ENCODE results near the gene HINFP.

Gene HINFP

GRCh38 chr11:119121008-119121810 lies at the start of gene HINFP:
Gene HINFP (plus strand): TSS chr11:119121580. CDS start chr11:119126945, 5,365 bp downstream.
- peak; percentile 43 for FAIRE-seq

DNA sequence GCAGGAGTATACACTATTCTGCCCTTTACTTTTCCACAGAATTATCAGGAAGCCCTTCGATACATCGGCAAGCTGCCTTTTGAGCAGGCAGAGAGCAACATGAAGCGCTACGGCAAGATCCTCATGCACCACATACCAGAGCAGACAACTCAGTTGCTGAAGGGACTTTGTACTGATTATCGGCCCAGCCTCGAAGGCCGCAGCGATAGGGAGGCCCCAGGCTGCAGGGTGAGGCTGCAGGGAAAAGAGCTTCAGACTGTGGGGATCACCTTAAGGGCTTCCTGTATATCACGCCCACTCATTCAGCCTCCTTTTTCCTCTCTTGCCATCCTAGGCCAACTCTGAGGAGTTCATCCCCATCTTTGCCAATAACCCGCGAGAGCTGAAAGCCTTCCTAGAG lies 43.5 kb upstream of the HINFP start:
- FAIRE-seq: no peak

- FAIRE-seq: no peak
These were observed 42.5 kb upstream of the HINFP start for GRCh38 chr11:119078675-119079420.

GRCh38 chr11:119081682-119082260 lies 39.6 kb upstream of the HINFP start:
- no peak for FAIRE-seq

GRCh38 chr11:119084663-119085436 lies 36.5 kb upstream of the HINFP start, which contains the start of gene HMBS:
Gene HMBS (plus strand): TSS chr11:119084881. CDS start chr11:119085034, 153 bp downstream.
- no peak for FAIRE-seq

DNA sequence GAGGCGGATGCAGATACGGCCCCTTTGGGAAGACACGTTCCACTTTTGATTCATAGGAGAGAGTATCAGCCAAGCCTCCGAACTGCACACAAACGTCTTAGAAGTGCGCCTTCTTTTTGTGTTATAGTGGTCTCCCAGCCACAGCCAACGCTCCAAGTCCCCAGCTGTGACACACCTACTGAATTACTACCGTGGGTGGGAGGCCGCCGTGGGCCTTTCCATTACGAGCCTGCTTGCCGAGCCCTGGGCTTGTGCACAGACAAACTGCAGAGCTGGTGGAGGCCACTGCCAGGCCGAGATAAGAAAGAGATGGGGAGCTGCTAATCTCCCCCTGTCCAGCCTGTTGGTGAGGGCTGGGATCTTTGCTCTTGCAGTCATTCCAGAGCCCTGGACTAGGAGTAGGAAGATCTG lies 35.9 kb upstream of the HINFP start:
- no peak for FAIRE-seq

GRCh38 chr11:119087123-119087522 lies 34.3 kb upstream of the HINFP start:
- FAIRE-seq: no peak

GRCh38 chr11:119087747-119088241 lies 33.6 kb upstream of the HINFP start:
- no peak for FAIRE-seq

GRCh38 chr11:119088406-119088805 lies 33.0 kb upstream of the HINFP start:
- no peak for FAIRE-seq

- FAIRE-seq: no peak
These were observed 32.1 kb upstream of the HINFP start for GRCh38 chr11:119089319-119089718.

GRCh38 chr11:119091178-119091577 lies 30.2 kb upstream of the HINFP start:
- FAIRE-seq: no peak

- no peak for FAIRE-seq
These were observed 29.2 kb upstream of the HINFP start for GRCh38 chr11:119091966-119092879.

DNA sequence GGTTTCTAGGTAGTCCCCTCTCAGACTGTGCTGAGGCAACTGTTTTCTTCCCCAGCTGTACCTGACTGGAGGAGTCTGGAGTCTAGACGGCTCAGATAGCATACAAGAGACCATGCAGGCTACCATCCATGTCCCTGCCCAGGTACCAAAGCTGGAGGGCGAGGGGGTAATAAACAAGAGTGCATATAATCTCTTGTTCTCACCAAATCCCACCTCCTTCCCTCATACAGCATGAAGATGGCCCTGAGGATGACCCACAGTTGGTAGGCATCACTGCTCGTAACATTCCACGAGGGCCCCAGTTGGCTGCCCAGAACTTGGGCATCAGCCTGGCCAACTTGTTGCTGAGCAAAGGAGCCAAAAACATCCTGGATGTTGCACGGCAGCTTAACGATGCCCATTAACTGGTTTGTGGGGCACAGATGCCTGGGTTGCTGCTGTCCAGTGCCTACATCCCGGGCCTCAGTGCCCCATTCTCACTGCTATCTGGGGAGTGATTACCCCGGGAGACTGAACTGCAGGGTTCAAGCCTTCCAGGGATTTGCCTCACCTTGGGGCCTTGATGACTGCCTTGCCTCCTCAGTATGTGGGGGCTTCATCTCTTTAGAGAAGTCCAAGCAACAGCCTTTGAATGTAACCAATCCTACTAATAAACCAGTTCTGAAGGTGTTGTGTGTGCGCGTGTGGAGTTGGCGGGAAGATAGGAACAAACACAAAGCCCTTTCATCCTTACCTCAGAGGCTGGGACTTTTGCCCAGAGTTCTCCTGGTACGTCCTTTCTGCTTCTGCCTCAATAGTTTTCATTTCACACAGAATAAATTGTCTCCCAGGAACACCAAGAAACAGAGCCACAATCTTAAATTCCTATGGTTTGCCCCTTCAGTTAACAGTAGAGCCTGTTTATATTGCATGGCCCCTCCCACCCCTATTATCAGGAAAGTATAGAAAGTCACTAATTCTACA lies 28.2 kb upstream of the HINFP start:
- FAIRE-seq: no peak

DNA sequence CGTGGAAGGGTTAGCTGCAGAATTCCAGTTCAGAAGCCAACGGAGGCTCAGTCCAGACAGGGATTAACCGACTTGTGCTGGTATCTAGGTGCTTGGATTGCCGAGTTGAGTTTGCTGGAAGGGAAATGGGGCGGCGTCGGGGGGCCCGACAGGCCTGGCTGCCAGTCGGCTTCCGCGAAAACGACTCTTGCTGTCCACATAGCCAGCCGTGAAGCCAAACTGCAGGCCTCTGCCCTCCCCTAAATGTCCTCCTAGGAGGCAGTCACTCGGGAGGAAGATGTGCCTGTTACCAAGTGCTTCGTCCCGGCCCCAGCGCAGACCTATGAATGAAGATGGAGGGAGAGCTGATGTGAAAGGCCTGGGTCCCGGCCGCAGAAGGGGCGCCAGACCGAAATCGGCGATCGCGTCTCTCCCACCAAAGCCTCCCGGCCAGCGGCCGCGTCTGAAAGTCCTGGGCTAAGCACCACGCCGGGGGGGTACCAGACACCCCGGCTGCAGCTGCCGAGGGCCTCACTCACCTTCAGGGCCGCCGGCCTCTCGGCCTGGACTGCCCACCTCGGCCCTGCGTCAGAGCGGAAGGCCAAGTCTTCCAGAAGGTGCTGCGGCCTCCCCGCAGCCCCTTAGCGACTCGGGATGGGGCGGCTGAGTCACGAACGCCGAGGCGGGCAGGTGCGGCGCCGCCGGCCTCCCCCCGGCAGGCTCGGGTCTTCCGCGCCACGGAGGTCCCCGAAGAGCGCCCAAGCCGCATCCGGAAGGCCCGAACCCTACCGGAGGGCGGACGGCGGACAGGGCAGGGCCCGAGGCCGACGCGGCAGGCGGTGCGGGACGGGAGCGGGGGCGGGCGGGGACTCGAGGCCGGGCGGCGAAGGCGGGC lies 27.2 kb upstream of the HINFP start:
- FAIRE-seq: no peak

- no peak for FAIRE-seq
These were observed 26.6 kb upstream of the HINFP start for GRCh38 chr11:119094816-119095065.

- FAIRE-seq: peak; percentile 78
These were observed 26.1 kb upstream of the HINFP start for GRCh38 chr11:119095066-119095880.

DNA sequence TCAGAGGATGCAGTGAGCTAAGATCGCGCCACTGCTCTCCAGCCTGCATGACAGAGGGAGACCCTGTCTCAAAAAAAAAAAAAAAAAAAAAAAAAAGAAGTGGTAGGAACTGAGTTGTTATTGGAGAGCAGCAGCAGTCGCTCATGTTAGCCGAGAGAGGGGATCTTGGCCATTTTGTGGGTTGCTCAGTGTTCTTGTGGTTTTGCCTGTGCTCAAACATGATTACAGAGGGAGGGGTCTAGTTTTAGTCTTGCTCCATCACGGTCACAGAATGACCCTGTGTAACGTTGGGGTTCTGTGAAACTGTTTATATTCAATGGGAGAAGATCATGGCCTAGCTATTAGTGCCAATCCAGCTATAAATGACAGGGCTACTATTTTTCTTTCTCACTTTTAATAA lies 21.7 kb upstream of the HINFP start:
- FAIRE-seq: no peak

DNA sequence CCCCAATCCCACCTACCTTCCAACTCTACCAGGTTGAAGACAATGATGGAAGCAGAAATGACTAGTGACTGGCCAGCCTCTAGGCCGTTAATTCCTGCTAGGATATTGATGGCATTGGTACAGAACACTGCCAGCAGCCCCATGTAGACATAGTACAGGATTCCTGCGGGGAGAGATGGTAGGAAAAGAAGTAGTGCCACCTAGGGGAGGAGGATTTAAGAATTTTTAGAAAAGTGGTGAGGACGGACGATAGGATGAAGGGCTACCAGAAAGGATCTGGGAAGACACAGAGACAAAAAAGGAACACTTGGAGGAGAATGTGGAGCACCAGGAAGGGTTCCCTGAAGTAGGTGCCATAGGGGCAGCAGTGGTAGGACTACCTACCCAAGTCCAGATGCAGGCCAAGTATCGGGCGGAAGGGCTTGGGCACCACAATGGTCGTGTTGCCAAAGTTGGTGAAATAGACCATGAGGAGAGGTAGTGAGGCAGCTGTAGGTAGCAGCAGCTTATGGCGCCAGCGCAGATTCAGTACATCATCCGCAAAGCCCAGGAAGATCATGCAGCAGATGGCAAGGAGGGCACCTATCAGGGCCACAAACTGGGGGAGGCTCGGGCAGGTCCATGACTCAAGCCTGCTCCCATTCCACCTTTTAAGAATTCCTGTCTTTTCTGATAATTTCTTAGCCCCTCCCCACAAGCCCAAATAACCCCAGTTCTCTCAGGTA lies 21.0 kb upstream of the HINFP start:
- no peak for FAIRE-seq
